H7 (cell line): ENCODE data around the gene FAM222A. TPM values are rescaled to one million over a fixed set of nuclear protein-coding genes. Genes with fewer than 3 reads are reported as not detected.
A peak's percentile ranks its signal among the peaks of the same experiment; 100 is the strongest.

Source experiments
- DNase-seq: peaks from one replicate; pipeline ENCODE4 v3.0.0; 2012
- H3K27me3 ChIP-seq: 2 replicates; pipeline ENCODE4 v1.6.0; 2011; ENCODE audit warnings: mild to moderate bottlenecking, low read length; ENCODE audit not compliant: control insufficient read depth, insufficient read depth
- H3K36me3 ChIP-seq: replicated peaks from 2 replicates; pipeline ENCODE4 v1.5.1; 2011; ENCODE audit warnings: low read length; ENCODE audit not compliant: control insufficient read depth, insufficient read depth
- H3K4me3 ChIP-seq: 2 replicates; pipeline ENCODE4 v1.5.1; 2011; ENCODE audit warnings: low read depth, mild to moderate bottlenecking, control low read depth, low read length, moderate library complexity; ENCODE audit not compliant: insufficient read depth
- total RNA-seq: library from RNA; depleted of rRNA; stranded (reverse); fragments of >200 nt; shearing (Covaris generic); gene quantifications from 2 replicates; pipeline ENCODE4 v1.2.3, GENCODE V29; 2014

FAM222A gene
- total RNA-seq, 1 experiment from 2014 or later = 3.7 TPM

DNA sequence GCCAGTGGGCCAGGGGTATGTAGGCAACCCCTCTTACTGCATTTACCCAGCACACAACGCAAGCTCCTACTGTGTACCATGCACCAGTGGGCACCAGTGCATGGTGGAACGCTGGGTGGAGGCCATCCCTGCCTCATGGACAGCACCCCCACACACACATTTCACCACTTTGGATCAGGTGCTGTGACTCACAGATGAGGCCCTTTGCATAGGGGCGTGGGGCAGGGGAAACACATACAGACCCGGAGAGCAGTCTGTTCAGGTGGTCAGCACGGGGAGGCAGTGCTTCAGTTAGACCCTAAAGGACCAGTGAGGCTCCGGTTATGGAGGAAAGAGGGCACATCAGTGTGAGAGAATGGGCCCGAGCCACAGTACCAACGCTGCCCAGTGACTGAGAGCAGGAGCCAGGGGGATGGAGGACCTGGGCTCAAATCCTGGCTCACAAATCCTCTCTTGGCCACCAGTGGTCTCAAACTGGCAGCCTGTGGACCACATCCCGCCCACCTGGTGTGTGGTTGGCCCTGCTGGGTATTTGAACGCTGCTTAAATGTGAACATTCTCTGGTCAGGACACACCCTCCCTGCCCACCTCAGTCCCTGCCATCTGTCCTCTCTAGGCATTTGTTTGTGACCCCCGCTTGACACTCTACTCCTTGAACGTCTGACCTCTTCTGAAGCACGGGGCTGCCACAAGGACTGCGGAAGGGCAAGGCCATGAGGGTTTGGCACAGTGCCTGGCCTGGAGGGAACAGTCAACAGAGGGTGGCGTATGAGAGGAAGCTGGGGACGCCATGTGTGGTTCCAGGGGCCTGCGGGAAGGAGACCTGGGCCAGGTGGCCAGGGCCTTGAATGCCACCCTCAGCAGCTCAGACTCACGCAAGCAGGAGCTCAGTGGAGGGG is 46.7 kb downstream of the FAM222A start:
- peak; percentile 17 for DNase-seq
- Histone ChIP-seq H3K36me3 (no peaks in the 10 kb centered on the region), H3K4me3 (no peak overlapping the region), H3K27me3 (no peaks in the 10 kb centered on the region)

DNA sequence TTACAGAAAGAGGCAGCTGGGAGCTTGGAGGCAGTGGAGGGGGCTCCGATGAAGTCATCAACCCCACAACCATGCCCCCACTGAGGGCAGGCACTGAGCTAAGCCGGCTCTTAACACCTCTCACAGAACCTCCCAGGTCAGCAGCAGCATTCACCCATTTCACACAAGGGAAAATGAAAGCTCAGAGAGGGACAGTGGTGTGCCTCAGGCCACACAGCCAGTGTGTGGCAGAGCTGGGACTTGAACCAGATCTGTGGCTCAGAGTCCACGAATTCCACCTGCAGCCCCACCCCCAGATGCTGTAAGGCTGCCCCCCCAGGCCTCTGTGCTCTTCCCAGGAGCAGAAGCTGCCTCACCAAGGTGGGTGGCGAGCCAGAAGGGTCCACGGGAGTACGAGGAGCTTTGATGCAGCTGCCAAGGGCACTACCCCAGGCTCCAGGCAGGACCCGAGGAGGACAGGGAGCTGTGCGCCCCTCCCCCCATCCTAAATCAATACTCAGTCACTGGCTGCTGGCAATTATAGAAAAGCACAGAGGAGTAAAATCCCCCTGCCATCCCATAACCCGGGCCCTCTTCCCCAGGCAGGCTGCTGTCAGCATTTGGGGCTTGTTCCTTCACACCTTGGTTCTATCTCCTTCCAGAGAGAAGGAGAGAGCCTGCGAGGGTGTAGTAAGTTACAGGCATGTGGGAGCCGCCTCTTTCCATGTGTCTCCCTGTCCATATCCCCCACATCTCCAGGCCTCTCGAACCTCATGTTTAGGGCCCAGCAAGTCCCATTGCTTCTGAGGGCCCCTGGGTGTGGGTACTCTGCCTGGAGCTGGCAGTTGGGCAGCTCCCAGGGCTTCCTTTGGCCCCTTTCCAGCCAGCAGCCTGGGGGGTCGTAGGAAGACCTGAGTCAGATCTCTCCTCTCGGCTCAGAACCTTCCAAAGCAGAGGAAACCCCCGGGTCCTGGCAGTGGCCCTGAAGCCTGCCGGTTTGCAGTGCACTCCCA is 47.6 kb downstream of the FAM222A start:
- Histone ChIP-seq H3K27me3 (no peaks in the 10 kb centered on the region), H3K4me3 (no peak overlapping the region), H3K36me3 (no peaks in the 10 kb centered on the region)
- DNase-seq = peak; percentile 52

DNA sequence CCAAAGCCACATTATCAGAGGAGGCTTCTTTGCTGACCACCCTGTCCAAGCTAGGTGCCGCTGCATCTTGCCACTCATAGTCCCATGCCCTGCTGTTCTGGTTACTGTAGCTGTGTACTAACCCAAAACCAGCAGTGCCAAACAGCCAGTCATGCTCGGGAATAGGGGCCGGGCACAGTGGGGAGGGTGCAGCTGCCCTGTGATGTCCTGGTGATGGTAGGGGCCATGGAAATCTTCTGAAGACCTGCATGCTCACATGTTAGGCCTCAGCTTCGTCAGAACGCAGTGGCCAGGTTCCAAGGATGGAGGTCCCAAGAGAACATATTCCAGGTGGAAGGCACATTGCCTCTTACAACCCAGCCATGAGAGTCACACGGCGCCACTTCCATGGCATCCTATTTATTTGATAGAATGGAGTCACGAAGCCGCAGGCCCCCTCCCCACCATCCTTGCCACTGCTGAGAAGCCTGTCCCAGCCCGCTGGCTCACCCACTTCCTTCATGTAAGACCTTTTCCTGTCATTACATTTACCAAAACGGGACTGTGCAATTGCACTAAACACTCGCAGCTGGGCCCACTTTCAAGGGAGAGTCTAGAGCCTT is 48.5 kb downstream of the FAM222A start:
- H3K4me3 ChIP-seq = no peak overlapping the region
- no peaks in the 10 kb centered on the region for H3K36me3 ChIP-seq
- no peaks in the 10 kb centered on the region for H3K27me3 ChIP-seq
- peak; percentile 12 for DNase-seq

DNA sequence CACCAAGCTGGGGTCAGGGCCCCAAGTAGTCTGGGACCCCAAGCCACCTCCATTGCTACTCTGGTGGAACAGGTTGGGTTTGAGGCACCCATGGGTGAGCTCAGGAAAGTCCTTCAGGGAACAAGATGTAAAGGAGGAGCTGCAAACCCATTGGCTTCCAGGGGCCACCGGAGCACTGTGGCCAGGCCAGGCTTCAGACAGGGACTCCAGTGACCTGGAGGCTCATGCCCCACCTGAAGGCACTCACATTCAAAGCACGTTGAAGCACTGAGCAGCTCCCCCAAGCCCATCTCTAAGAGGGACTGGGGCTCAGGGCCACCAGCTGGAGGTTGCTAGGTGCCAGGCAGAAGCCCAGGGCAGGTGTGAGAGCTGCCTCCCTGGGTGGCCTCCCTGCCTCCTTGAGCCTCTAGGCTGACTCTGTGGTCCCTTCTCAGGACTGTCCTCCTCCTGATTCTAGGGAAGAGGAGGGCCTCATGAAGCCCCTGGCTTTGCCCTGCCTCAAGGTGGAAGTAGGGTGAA is 49.1 kb downstream of the FAM222A start:
- DNase-seq = peak; percentile 8
- Histone ChIP-seq H3K27me3 (no peaks in the 10 kb centered on the region), H3K36me3 (no peaks in the 10 kb centered on the region), H3K4me3 (no peak overlapping the region)

DNA sequence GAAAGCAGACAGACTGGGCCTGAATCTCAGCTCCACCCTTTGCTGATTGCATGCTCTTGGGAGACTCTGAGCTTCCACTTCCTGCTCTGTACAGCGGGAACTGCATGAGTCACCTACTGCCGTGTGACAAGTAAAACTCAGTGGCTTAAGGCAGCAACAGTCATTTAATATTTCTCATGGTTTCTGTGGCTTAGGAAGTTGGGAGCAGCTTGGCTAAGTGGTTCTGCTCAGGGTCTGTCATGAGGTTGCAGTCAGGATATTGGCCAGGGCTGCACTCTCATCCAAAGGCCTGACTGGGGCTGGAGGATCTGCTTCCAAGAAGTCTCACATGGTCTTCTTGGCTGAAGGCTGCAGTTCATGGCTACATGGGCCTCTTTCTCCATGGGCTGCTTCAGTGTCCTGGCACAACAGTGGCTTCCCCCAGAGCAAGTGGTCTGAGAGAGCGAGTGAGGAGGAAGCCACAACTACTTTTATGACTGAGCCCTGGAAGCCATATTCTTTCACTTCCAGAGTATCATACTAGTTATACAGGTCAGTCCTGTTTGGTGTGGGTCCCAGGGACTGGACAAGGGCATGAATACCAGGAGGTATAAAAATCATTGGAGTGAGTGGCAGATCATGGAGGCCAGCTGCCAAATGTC is 49.7 kb downstream of the FAM222A start:
- no peak for DNase-seq
- Histone ChIP-seq H3K27me3 (no peaks in the 10 kb centered on the region), H3K36me3 (no peaks in the 10 kb centered on the region), H3K4me3 (no peak overlapping the region)

DNA sequence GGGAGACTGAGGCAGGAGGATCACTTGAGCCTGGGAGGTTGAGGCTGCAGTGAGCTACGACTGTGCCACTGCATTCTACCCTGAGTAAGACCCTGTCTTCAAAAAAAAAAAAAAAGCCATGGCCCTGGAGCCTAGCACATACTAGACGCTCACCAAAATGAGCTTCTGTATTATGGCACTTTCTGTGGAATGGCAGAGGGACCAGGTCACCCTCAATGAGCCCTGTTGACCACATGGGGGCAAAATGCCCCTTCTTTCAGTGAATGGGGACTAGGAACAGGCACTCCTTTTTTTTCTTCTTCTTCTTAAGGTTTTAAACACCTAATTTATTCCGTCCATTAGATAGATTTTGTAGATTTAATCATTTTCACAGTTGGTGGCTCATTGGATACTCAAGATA is 50.5 kb downstream of the FAM222A start:
- Histone ChIP-seq H3K4me3 (no peak overlapping the region), H3K36me3 (no peaks in the 10 kb centered on the region), H3K27me3 (no peaks in the 10 kb centered on the region)
- DNase-seq = peak; percentile 81

DNA sequence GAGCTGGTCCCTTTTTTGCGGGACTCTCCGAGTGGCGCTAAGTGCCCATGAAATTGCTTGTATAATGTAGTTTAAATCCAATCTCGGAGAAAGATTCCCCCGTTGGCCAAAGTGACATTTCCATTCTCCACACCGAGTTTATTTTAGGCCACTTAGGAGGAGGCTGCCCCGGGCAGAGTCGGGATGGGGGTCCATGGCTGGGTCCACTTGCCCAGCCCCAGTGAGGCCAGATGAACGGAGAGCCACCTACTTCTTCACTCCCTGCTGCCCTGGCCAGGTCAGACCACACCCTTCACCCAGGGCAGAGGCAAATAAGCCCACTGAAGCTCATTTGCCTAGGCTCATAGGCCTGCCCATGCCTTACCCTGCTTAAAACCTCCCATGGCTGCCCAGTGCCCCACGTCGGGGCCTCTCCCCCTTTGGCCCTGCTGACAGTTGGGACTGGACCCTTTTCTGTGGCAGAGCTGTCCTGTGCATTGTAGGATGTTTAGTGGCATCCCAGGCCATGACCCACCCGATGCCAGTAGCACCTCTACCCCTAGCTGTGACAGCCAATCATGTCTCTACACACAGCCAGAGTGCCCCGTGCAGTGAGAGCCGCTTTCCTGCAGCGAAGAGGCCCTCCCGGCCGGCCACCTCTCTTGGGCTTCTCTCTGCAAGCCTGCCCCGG is 51.3 kb downstream of the FAM222A start:
- Histone ChIP-seq H3K4me3 (no peak overlapping the region), H3K36me3 (no peaks in the 10 kb centered on the region), H3K27me3 (no peaks in the 10 kb centered on the region)
- peak; percentile 34 for DNase-seq

DNA sequence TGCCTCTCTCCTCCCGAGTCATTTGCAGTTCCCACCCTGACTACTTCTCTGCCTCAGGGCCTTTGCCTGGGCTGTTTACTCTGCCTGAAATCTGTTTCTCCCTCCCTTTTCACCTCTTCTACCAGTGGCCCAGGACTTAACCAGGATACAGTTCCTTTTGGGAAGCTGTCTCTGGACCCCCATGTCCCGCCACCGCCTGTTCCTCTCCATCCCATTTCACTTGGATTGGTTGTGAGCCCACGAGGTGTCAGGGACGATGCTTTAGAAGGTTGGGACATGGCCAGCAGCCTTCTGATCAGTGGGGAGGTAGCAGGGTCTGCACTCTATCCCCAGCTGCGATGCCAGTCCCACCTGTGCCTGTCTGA is 51.8 kb downstream of the FAM222A start:
- Histone ChIP-seq H3K27me3 (no peaks in the 10 kb centered on the region), H3K4me3 (no peak overlapping the region), H3K36me3 (no peaks in the 10 kb centered on the region)
- DNase-seq = peak; percentile 20

DNA sequence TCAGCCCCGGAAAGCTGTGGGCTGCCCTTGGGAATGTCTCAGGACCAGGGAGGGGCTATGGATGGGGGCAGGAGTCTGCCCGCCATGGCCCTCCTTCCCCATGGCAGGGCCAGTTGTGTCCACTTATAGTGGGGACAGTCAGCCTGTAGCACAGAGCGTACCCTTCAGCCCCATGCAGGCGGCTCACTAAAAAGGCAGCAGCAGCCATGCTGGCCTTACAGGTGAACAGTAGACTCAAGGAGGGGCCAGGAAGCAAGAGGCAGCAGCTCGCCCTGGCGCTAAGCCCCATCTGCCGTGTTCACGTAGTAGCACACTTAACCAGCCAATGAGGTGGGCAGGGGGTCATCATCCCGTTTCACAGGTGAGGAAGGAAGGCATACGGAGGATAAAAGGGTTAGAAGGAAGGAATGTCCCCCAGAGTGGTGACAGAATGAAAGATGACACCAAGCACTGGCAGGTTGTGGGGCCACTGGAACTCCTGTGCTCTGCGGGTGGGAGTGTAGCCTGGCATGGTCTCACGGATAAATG is 52.7 kb downstream of the FAM222A start:
- DNase-seq = peak; percentile 40
- Histone ChIP-seq H3K36me3 (no peaks in the 10 kb centered on the region), H3K4me3 (no peak overlapping the region), H3K27me3 (no peaks in the 10 kb centered on the region)

DNA sequence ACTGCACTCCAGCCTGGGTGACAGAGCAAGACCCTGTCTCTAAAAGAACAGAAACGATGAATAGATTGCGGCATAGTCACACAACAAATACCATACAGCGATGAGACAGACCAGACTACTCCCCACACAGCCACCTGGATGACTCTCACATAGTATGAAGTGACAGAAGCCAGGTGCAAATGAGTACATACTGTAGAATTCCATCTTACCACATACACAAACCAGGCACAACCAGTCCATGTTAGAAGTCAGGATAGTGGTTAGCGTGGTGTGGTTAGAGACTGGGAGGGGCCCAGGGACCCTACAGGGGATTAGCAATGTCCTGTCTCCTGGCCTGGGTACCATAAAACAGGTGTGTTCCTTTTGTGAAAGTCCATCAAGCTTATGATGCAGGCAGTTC is 53.8 kb downstream of the FAM222A start:
- no peak overlapping the region for H3K4me3 ChIP-seq
- DNase-seq = no peak
- no peaks in the 10 kb centered on the region for H3K36me3 ChIP-seq
- no peaks in the 10 kb centered on the region for H3K27me3 ChIP-seq

DNA sequence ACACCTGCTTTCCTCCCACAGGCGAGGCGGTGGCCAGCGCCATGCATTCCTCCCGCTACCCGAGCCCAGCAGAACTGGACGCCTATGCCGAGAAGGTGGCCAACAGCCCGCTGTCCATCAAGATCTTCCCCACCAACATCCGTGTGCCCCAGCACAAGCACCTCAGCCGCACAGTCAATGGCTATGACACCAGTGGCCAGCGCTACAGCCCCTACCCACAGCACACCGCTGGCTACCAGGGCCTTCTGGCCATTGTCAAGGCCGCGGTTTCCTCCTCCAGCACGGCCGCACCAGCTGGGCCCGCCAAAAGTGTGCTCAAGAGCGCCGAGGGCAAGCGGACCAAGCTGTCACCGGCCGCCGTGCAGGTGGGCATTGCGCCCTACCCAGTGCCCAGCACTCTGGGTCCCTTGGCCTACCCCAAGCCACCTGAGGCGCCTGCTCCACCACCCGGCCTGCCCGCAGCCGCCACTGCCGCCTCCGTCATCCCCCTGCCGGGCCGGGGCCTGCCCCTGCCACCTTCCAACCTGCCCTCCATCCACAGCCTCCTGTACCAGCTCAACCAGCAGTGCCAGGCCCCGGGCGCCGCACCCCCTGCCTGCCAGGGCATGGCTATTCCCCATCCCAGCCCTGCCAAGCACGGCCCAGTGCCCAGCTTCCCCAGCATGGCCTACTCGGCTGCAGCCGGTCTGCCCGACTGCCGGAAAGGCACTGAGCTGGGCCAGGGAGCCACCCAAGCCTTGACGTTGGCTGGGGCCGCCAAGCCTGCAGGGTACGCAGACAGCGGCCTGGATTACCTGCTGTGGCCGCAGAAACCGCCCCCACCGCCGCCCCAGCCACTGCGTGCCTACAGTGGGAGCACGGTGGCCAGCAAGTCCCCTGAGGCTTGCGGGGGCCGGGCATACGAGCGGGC is 54.6 kb downstream of the FAM222A start:
- peak; percentile 50 for DNase-seq
- no peak overlapping the region for H3K4me3 ChIP-seq

DNA sequence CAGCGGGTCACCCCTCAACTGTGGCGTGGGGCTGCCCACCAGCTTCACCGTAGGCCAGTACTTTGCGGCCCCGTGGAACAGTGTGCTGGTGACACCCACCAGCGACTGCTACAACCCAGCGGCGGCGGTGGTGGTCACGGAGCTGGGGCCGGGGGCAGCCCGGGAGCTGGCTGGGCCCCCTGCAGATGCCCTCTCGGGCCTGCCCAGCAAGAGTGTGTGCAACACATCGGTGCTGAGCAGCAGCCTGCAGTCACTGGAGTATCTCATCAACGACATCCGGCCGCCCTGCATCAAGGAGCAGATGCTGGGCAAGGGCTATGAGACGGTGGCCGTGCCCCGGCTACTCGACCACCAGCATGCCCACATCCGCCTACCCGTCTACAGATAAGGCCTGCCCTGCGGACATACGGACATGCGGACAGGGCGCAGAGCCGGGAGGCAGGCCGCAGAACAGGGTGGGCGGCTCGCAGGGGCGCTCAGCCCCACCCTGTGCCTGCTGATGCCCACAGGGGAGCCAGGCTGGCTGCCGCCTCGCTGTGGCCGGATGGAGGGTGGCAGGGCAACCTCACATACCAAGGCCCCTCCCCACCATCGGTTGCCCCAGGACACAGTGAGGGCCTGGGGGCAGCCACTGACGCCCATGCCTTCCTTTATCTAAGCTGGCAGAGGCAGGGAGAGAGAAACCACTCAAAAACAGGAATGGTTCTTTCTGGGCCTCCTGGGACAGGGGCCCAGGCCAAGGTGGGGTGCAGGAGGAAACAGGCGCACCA is 55.5 kb downstream of the FAM222A start:
- DNase-seq = peak; percentile 60
- H3K27me3 ChIP-seq = no peaks in the 10 kb centered on the region
- no peaks in the 10 kb centered on the region for H3K36me3 ChIP-seq
- H3K4me3 ChIP-seq = no peak overlapping the region

More for the DNA sequence above, 54.6 kb downstream of the FAM222A start:
- H3K36me3 ChIP-seq = no peaks in the 10 kb centered on the region
- H3K27me3 ChIP-seq = no peaks in the 10 kb centered on the region
